HG03066 (cell line): ENCODE results near the gene ACBD6.
"Not testable (repeated sequence)": the region's sequence is repeated elsewhere in the genome, so short reads cannot be mapped to it uniquely, and the experiment has no call there.

ENCODE experiments used
- ATAC-seq: cut with Tn5 transposase; IDR thresholded peaks from one replicate; pipeline ENCODE4 v1.9.1; 2021; ENCODE audit warnings: low read depth; ENCODE audit not compliant: unreplicated experiment

Gene ACBD6, protein sequence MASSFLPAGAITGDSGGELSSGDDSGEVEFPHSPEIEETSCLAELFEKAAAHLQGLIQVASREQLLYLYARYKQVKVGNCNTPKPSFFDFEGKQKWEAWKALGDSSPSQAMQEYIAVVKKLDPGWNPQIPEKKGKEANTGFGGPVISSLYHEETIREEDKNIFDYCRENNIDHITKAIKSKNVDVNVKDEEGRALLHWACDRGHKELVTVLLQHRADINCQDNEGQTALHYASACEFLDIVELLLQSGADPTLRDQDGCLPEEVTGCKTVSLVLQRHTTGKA

DNA sequence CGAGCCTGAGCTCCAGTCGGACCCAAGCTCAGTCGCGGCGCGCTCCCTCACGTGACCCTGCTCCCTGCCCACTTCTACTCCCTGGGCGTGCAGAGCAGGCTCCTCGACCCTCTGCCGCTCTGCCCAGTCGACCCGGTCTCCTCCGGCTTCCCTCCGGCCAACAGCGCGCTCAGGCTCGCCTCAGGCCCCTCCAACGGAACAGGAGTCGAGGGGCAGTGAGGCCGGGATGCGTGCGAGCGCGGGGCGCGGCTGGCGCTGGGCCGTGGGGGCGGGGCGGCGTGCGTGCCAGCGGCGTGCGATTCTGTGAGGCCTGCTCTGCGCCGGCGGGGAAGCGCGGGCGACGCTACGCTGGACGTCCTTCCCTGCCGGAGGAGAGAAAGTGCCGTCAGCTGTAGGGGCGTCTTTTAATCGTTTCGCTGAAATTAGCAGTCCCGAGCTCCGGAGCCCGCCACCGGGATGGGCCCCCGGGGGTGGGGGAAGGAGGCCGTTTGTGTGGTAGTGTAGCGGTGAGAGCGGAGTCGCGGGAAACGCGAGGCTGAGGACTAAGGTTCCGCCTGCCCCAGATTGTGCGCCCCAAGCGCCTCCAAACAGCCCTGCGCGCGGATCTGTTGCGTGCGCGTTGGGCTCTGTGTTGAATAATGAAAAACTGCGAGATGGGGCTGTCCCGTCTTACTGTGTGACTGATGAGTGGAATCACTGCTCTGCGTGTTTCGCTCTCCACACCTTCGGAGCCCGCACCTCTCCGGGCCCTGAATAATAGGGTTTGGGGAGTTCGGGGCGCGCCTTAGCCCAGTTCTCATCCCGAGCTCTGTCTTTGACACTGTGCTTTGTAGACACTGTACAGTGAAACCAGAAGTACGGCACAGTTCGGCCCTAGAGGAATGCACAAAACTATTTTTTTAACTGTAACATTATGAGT, at the start of gene ACBD6:
Gene ACBD6, minus strand, starts transcription at position 217 of the 919 bp plus-strand sequence. CDS start 311 bp downstream, outside the sequence.
- ATAC-seq = peak; percentile 83

DNA sequence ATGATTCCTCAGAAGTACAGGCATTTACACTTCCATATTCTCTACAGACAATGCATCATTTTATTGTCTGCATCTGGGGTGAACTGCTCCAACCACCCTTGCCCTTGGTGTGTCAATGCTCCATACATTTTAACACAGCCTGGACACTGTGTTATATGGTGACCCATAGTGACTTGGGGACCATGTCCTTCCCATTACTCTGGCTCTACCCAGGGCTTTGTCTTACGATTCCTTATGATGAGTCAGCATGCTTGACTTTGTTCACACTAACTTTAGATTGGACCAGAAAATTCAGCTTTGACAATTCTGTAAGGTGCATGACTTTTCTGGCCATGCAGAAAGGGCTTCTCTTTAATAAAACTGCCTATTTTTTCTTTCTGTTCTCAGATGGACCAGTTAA, 49.6 kb upstream of the ACBD6 start:
- no peak for ATAC-seq

DNA sequence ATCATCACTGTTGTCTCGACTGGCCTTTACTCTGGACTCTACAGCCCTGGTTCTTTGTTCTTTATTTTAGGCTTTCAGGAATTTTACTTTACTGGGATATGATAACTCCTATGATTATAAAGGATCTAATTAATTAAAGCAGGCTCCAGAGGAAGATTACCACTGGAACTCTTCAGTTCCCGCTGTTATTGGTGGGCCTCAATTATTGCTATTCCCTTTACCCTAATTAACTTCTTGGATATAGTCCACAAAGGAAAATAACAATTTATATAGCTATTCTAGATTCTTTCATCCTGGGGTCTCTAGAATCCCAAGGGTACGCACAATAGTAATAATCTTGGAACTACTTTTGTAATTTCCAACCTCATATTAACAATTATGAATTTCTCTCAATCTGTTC, 47.9 kb upstream of the ACBD6 start:
- ATAC-seq = no peak

DNA sequence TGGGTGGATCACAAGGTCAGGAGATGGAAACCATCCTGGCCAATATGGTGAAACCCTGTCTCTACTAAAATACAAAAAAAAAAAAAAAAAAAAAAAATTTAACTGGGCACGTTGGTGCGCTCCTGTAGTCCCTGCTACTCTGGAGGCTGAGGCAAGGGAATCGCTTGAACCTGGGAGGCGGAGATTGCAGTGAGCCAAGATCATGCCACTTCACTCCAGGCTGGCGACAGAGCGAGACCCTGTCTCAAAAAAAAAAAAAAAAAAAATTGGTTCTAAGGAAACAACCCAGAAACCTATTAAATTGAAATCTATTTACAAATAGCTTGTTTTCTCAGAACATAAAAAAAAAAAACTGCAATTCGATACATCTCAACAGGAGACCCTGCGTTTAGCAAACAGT, 47.4 kb upstream of the ACBD6 start:
- not testable (repeated sequence) for ATAC-seq

DNA sequence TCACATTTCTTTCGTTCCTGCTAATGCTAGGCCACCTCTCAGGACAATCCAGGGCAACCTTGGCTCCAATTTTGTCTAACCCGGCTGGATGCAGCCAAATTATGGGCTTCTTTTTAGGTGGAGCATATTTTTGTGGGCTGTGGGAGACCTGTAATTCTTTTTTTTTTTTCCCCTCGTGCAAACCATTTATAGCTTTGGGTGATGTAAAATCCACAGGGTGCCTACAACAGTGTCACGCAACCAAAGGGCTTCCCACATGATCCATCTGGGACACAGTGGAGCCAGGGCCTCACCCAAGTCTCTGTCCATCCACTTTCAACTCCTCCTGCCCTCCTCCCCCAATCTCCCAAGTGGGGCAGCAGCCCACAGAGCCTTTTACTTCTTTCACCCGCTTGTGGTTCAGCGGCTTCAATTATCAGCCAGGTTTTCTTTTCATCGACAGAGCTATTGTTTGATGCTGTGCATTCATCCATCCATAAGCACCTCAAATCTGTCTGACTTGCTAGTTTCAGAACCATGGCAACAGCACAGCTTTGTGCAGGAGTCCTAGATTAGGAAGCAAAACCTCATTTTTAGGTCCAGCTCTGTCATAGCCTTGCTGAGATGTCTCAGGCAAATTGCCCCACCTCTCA, 46.4 kb upstream of the ACBD6 start:
- ATAC-seq = no peak

DNA sequence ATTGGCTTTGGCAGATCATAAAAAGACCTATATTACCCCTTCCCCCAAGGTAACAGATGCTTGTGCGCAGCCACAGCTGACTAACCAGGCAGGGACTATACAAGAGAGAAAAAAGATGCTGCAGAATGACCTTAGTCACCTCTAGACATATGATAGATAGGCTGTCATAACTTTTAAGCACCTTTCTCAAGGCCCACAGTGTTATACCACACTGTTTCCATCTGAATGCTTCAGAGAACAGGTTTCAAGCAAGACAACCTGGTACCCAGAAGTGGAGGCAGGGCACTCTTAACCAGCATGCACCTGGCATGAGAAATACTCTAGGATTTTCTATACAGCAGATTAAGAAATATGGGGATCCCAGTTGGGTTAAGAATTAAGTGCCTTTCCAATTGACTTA, 43.6 kb upstream of the ACBD6 start:
- ATAC-seq = no peak

DNA sequence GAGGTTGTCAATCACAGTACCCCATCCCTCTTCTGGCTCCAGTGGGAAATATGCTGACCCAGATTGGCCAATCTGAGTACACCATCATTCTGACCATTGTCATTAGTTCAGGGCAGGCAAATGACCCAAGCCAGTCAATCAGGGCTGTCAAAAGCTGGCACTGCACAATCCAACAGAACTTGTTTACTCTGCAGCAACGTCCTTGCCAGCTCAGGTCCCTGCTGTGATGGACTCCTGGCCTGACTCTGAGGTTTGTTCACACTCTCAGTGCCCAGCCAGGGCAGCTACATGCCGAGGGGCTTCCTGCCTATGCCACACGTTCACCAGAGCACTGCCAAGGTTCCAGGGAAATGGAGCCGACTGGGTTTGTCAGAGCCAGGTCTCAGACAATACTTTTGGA, 41.7 kb upstream of the ACBD6 start:
- no peak for ATAC-seq

DNA sequence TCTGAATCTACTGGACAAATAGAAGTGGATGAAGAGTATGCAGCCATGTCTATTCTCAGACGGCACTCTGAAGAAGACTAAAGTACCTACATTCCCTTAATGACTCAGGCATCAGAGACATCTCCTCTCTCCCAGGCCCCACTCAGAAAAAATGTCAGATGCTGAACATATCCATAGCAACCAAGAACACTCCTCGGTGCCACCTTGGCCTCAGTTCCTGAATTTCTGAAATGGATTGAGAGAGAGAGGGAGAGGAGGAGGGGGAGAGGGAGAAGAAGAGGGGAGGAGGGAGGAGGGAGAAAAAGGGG, 40.4 kb upstream of the ACBD6 start:
- ATAC-seq = no peak

DNA sequence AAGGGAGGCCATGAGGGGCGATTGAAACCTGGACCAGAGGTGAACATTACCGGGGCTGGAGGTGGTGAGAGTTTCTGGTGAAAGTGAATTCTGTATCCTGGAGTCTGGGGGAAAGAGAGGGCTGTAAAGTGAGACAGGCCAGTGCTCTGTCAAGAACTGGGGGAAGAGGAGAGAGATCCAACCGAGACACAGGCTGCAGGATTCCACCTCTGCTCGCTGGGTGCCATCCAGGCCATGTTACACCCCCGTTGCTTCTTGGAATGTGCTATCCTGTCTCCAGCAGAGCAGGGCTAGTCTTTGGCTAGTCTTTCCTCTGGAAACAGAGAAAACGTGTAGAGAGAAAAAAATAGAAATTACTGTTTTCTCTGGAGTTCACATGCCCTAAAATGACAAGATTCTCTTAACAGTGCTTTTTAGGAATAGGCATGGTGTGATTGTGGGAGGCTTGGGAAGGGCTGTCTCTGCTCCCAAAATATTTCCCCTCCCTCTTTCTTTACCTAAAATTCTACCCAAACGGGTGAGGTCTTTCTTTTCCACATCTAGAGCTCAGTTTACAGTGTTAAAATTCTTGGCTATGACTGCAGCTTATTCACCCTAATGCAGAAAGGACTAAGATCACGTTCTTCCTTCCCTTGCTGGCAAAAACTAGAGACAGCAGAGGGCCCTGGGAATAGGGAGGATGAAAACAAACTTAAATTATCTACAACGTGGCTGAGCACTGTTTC, 39.9 kb upstream of the ACBD6 start:
- no peak for ATAC-seq

DNA sequence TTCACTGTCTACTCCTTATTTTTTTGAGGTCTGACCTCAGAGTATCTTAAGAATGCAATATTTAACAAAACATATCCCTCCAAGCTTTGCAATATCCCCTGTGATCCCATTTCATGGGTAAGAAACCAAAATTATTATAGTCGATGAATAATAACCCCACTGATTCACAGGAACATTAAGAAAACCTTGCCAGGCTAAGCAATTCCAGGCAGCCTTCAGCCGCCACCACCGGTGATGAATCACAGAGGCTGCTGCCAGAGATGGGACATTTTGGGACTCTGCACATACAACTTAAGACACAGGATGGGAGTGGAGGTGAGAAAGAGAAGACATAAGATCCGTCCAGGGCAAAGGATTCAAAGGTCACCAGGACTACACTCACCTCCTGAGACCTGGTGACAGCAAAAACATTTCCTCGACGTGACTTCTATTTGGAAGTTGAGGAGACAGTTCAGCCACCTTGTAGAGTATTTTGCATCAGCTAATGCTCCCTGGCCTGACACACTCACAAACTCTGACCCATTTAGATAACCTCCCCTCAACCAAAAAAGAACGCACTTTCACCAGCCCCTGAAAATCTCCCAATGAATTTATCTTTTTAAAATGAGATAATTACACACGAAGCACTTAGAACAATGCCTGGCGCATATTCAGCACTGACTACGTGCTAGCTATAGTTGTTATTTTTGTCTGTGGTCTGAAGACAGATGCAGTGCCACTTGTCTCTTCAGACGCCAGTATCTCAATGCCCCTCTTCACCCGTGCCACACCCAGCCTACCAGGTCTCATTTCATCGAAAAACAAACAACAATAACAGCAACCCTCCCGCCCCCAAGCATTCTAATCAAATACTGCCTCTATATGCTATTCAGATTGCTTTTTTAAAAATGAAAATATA, 38.6 kb upstream of the ACBD6 start:
- ATAC-seq = no peak

DNA sequence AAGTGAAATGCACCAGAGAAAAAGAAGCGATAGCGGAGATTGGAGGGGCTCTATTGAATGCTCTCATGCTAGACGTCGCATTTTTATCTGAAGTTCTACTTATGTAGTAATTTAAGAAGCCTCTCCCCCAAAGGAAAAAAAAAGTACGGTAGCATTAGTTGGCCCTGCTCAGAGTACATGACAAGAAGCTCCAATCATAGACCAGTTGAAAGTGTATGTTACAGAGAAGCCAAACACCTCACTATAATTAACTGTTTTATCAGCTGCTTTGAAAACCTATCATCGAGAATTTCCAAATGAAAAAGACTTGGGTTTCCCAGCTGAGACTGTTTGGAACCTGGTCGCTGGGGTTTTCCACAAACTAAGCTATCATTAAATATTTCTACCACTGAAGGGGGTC, 36.8 kb upstream of the ACBD6 start:
- ATAC-seq = no peak

DNA sequence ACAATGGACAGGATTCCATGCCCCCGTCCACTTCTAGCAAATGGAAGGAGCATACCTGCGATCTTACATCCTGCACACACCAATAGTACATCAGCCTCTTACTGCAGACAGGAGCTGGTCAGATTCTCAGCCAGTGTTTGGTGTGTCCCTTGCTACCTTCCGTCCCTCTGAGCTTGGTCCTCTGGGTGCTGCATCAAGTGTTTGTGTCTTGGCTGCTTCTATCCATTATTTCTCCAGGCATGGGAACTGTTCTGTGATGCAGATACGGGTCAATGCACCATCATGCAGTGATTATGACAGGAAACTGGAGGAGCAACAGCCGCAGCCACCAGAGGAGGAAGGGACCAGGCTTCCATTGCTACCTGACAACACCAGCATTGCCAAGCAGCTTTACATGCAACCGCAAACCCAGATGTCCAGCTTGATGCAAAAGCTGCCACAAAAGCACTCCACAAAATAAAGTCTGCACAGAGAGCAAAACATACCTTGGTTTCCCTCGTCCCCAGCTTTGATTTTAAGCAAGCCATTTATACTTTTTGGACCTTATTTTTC, 34.5 kb upstream of the ACBD6 start:
- no peak for ATAC-seq

DNA sequence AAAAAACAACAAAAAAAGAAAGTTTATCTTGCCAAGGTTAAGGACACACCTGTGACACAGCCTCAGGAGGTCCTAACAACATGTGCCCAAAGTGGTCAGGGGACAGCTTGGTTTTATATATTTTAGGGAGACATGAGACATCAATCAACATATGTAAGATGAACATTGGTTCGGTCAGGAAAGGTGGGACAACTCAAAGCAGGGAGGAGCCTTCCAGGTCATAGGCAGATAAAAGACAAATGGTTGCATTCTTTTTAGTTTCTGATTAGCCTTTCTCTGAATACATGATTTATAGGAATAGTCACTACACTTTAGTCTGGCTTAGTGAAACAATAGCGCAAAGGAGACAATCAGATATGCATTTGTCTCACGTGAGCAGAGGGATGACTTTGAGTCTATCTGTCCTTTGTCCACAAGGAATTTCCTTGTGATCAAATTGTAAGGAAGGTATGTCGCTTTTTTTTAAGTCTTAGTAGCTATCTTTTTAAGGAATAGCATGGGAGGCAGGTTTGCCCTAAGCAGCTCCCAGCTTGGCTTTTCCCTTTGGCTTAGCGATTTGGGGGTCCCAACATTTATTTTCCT, 33.1 kb upstream of the ACBD6 start:
- no peak for ATAC-seq

DNA sequence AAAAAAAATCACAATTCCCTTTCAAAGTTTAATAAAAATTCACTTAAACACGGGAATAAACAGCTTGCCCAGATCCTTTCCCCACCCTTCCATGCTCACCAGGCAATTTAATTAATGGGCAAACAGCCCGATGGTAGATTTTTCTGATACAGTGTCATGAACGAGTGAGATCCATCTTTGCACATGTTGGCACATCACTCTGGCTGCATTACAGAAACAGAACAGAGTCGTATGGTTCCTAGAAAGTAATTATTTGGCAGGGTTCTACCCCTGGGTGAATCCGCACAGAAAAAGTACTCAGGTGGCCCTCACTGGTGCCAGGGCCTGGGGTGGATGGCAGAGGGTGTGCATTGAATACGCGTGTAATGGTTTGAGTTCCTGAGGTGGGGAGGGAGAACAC, 31.8 kb upstream of the ACBD6 start:
- no peak for ATAC-seq

DNA sequence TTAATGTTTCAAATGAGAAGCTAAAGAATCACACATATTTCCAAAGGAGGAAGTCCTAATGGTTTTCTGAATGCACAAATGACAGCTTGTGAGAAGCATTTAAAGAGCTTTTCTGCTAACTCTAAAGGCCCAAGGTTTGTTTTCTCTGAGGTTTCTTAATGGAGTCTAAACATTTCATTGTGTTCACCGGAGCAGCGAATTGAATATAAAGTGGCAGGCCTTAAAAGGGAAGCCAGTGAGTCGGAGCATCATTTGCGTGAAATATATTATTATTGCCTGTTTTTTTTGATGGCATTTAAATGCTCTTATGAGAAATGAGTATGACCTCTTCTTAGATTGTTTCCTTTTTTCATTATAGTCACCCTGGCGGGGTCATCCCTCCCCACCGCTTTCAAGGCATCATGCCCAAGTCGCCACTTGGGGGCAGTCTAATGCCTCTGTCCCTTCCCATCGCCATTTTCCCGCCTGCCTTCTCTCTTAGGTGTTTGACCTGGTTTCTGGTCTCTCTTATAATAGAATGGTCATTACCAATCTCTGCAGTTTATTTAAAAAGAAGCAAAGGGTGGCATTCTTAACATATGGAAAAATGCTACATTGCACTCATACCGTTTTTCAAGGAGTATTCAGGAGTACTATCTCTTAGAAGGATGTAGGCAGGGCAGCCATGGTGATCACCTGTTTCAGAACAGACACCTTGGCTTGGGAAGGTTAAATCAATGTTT, 31.1 kb upstream of the ACBD6 start:
- peak; percentile 60 for ATAC-seq

DNA sequence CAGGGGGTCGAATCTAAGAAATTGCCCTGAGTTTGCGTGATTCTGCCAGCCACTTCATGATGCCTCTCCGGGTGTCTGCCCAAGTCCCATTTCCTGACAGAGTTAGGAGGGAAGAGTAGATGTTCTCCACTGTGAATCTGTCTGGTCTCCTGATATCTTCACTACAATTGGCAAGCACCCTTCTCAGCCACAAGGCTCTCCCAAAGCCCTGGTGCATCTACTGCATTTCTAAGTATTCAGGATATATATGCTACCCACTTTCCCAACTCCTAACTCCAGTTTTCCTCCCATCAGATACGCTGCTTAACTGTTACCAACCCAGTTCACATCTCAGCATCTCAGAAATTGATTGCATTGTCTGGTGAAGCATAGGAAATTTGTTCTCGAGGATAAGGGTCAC, 30.5 kb upstream of the ACBD6 start:
- ATAC-seq = no peak

DNA sequence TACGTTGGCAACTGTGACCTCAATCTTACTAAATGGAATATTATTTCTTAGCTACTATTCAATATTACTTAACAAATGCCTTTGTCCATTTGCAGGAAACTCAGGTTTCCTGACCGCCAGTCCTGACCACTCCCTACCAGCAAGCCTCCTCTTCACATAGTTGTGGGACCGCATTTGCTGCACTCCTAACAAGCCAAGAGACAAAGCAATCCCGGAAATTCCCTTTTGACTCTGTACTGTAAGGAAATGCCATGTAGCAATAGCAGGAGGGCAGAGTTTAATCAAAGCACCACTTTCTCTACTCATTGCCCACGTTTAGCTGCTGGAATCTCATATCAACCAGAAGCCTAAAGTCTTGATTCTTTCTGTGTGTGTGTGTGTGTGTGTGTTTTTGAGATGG, 28.1 kb upstream of the ACBD6 start:
- ATAC-seq = no peak

DNA sequence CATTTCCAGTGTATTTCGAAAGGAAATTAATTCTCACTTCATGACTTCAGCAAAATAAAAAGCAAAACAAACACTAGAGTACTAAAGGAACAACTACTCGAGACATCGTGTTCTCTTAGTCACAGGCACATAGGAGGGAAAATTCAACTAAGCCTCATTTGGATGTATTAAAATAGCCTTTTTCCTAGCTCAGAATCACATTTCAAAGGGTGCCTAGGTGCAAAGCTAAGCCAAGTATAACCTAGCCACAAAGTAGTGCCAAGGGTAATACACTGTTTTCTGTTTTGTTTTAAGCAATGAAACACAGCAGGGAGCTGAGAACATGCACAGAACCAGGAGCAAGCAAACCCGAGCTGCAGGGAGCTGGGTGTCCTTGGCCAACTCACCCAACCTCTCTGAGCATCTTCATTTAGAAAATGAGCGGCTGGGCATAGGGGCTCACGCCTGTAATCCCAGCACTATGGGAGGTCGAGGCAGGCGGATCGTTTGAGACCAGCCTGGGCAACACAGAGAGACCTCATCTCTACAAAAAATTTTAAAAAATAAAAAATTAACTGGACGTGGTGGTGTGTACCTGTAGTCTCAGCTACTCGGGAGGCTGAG, 26.6 kb upstream of the ACBD6 start:
- ATAC-seq = no peak
